MCF 10A (cell line): ENCODE results near the gene RAPGEF1. TPM values are rescaled to one million over a fixed set of nuclear protein-coding genes. Genes with fewer than 3 reads are reported as not detected.

Source experiments
- BruUV-seq: library from RNA; stranded (reverse); fragments of 400-500 nt; replicated peaks from 2 replicates; lab custom pipeline; 2021; lab: Mats Ljungman, UMichigan
- CTCF ChIA-PET: fragments of 300-600 bp; sonication (Branson Sonifier 250); formaldehyde crosslinking; extraction: SDS; loops from one replicate; lab custom pipeline; 2021; ENCODE audit warnings: antibody characterized with exemption, inconsistent platforms; lab: Yijun Ruan, JAX
- POLR2A ChIA-PET: fragments of 300-600, 350-650 bp; sonication (Branson Sonifier 250); formaldehyde crosslinking; extraction: SDS; loops from one replicate; lab custom pipeline; 2020; ENCODE audit warnings: antibody characterized with exemption, inconsistent platforms; lab: Yijun Ruan, JAX
- DNase-seq: peaks from one replicate; pipeline ENCODE4 v3.0.0-alpha.2; 2018; ENCODE audit not compliant: unreplicated experiment
- H3K27ac Mint-ChIP-seq: one replicate; pipeline ENCODE4 v1.8.0; 2022; ENCODE audit warnings: mild to moderate bottlenecking, low read depth, mixed read lengths; ENCODE audit not compliant: unreplicated experiment
- H3K27me3 Mint-ChIP-seq: one replicate; pipeline ENCODE4 v1.8.0; 2022; ENCODE audit warnings: mixed read lengths; ENCODE audit not compliant: insufficient read depth, unreplicated experiment
- H3K36me3 Mint-ChIP-seq: one replicate; pipeline ENCODE4 v1.8.0; 2022; ENCODE audit warnings: mild to moderate bottlenecking, moderate library complexity, mixed read lengths; ENCODE audit not compliant: insufficient read depth, unreplicated experiment
- H3K4me1 Mint-ChIP-seq: one replicate; pipeline ENCODE4 v1.8.0; 2022; ENCODE audit warnings: mixed read lengths; ENCODE audit not compliant: insufficient read depth, unreplicated experiment
- H3K4me3 Mint-ChIP-seq: one replicate; pipeline ENCODE4 v1.8.0; 2022; ENCODE audit warnings: mild to moderate bottlenecking, moderate library complexity, mixed read lengths; ENCODE audit not compliant: unreplicated experiment
- H3K9me3 Mint-ChIP-seq: one replicate; pipeline ENCODE4 v1.8.0; 2022; ENCODE audit warnings: mixed read lengths; ENCODE audit not compliant: unreplicated experiment
- CTCF ChIP-seq: fragments of 200-600 bp; IDR thresholded peaks from one replicate; pipeline ENCODE4 v1.8.0; 2022; ENCODE audit warnings: antibody characterized with exemption, mild to moderate bottlenecking; ENCODE audit not compliant: unreplicated experiment
- intact Hi-C: fragments of 100-400 bp; cut with micrococcal nuclease; formaldehyde crosslinking; loops from 2 replicates; pipeline ENCODE4 v1.14.1; 2022
- total RNA-seq: library from RNA; stranded (reverse); gene quantifications from 2 replicates; pipeline ENCODE4 v1.2.3, GENCODE V29; 2022

Gene RAPGEF1
- total RNA-seq, 1 experiment from 2014 or later: 55.4 TPM

- CTCF ChIA-PET: interaction anchor here (0.7 to 2.2 kb wide), 2 partner anchors 466 to 811 kb away, joined by 3 to 14 read pairs; no protein-coding TSS in a partner anchor
- POLR2A ChIA-PET: interaction anchor here (0.6 kb wide), 1 partner anchor 315 kb away, joined by 3 read pairs; no protein-coding TSS in a partner anchor
- Mint-ChIP-seq H3K4me1 (no peaks in the 10 kb centered on the region), H3K9me3 (no peaks in the 10 kb centered on the region), H3K36me3 (no peaks in the 10 kb centered on the region), H3K27me3 (peaks cover 66% of the 10 kb centered on the region), H3K27ac (no peak overlapping the region), H3K4me3 (no peak overlapping the region)
- intact Hi-C loops: no loop called here
- no peak for DNase-seq
- no peak for TF ChIP-seq CTCF
- no TSS peak for BruUV-seq
Measured at GRCh38 chr9:131769361-131769760, 29.5 kb upstream of the RAPGEF1 start.

GRCh38 chr9:131764568-131764967 lies 24.7 kb upstream of the RAPGEF1 start:
- POLR2A ChIA-PET: no interaction called here
- H3K4me1 Mint-ChIP-seq: no peaks in the 10 kb centered on the region
- no peak for DNase-seq
- no peak overlapping the region for H3K27ac Mint-ChIP-seq
- no peak for TF ChIP-seq CTCF
- CTCF ChIA-PET: interaction anchor here (0.6 to 8.4 kb wide), 5 partner anchors 140 to 488 kb away, joined by 3 to 114 read pairs (median 3); no protein-coding TSS in a partner anchor
- BruUV-seq: no TSS peak
- H3K9me3 Mint-ChIP-seq: no peaks in the 10 kb centered on the region
- intact Hi-C loops: no loop called here
- peaks cover 34% of the 10 kb centered on the region for H3K27me3 Mint-ChIP-seq
- no peak overlapping the region for H3K4me3 Mint-ChIP-seq
- H3K36me3 Mint-ChIP-seq: no peaks in the 10 kb centered on the region

- ChIA-PET CTCF (interaction anchor here (0.6 to 8.4 kb wide), 24 partner anchors 11 to 1138 kb away, joined by 3 to 114 read pairs (median 4); no protein-coding TSS in a partner anchor), POLR2A (interaction anchor here (0.7 to 1.2 kb wide), 2 partner anchors 474 to 477 kb away, joined by 3 to 6 read pairs; no protein-coding TSS in a partner anchor)
- H3K36me3 Mint-ChIP-seq: no peaks in the 10 kb centered on the region
- BruUV-seq: no TSS peak
- peaks cover 51% of the 10 kb centered on the region for H3K27me3 Mint-ChIP-seq
- DNase-seq: peak; percentile 58
- no peak overlapping the region for H3K27ac Mint-ChIP-seq
- H3K9me3 Mint-ChIP-seq: no peaks in the 10 kb centered on the region
- intact Hi-C loops: loop anchor here (1.0 to 2.0 kb wide), 3 partner anchors 192 to 474 kb away; no protein-coding TSS in a partner anchor
- no peaks in the 10 kb centered on the region for H3K4me1 Mint-ChIP-seq
- H3K4me3 Mint-ChIP-seq: no peak overlapping the region
- peak; percentile 95 for TF ChIP-seq CTCF
Measured at GRCh38 chr9:131762356-131762932, 22.6 kb upstream of the RAPGEF1 start.

DNA sequence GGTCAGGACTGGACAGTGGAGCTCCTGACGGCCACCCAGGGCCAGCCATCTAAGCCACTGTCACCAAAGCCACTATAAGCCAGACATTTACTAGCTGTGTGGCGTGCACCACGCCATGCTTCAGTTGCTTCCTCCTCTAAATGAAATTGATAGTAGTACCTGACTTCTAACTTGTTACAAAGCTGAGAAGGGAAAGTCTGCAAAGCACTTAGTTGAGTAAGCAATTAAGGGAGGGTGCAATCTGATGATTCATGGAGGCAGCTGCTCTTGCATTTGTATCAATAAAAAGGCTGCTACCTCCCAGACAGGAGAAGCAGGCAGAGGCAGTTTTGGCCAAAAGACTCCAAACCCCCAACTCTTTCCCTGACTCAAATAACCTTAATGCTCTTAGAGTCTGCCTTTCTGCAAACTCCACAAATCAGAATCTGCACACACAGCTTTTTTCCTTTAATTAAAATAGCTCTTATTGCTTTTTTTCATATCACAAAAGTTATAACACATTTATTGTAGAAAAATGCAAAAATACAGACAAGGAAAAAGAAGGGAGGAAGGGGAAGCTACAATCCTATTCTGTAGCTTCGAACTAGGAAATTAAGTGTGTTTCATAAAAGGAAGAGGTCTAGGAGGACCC lies 19.3 kb upstream of the RAPGEF1 start:
- Mint-ChIP-seq H3K36me3 (no peaks in the 10 kb centered on the region), H3K27me3 (peaks cover 27% of the 10 kb centered on the region), H3K4me3 (no peak overlapping the region), H3K9me3 (no peaks in the 10 kb centered on the region), H3K4me1 (no peaks in the 10 kb centered on the region), H3K27ac (no peak overlapping the region)
- TF ChIP-seq CTCF: no peak
- peak; percentile 31 for DNase-seq
- CTCF ChIA-PET: interaction anchor here (0.6 to 8.4 kb wide), 13 partner anchors 26 to 1516 kb away, joined by 3 to 114 read pairs (median 3); no protein-coding TSS in a partner anchor
- POLR2A ChIA-PET: interaction anchor here (0.6 to 1.1 kb wide), 3 partner anchors 228 to 501 kb away, joined by 3 read pairs; partner anchors contain the start of gene UCK1
- intact Hi-C loops: loop anchor here (5.0 kb wide), 1 partner anchor 818 kb away; no protein-coding TSS in a partner anchor
- no TSS peak for BruUV-seq
